IPS-NIHi7 (cell line): ENCODE results near the gene PCDHGA11.
A peak's percentile ranks its signal among the peaks of the same experiment; 100 is the strongest.
"Not testable (repeated sequence)": the region's sequence is repeated elsewhere in the genome, so short reads cannot be mapped to it uniquely, and the experiment has no call there.

Source experiments
- DNase-seq: peaks from one replicate; pipeline ENCODE4 v3.0.0; 2012; ENCODE audit warnings: mixed read lengths; ENCODE audit errors: extremely low spot score

The PCDHGA11 gene

DNA sequence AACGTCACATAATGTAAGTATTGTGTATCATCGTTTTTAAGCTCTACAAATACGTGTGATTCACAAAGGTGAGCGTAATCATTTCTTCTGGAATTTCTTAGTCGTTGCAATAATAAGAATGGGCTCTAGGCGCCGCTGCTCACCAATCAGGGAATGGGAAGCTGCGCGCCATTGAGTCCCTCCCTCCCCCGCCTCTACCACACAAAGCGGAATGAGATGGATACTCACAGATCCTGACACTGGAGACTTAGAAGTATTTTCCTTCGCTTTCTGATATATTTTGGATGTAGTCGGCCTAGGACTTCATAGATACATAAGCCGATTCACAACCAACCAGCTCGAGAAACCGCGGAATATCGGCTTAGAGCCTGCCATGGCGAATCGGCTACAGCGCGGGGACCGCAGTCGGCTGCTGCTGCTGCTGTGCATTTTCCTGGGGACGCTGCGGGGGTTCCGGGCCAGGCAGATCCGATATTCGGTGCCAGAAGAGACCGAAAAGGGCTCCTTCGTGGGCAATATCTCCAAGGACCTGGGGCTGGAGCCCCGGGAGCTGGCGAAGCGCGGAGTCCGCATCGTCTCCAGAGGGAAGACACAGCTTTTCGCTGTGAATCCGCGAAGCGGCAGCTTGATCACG is at the start of gene PCDHGA11:
PCDHGA11 (plus strand) TSS at position 197 of the 634 bp plus-strand sequence; CDS start at position 374, 177 bp downstream.
- DNase-seq = peak; percentile 73

- no peak for DNase-seq
Measured at GRCh38 chr5:141371572-141372475, 49.0 kb upstream of the PCDHGA11 start.

DNA sequence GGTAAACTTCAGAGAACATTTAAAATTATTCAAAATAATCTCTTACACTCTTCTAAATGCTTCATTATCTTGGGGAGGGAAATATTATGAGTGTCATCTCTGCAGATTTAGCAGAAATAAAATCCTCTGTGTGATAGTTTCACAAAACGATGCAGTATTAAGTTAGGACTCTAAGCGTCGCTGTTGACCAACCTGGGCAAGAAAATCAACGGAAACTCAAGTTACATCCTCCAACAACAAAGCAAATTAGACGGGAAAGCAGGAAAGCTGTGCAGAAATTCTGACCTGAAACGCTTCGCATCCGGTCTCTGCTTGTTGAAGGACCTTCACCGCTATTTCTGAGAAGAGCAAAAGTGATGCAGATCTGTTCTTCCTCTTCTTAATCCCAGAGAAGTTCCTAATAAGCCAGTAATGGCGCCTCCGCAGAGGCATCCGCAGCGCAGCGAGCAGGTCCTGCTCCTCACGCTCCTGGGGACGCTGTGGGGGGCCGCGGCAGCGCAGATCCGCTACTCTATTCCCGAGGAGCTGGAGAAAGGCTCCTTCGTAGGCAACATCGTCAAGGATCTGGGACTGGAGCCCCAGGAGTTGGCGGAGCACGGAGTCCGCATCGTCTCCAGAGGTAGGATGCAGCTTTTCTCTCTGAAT is 47.1 kb upstream of the PCDHGA11 start, which contains the start of gene PCDHGA6:
PCDHGA6 (plus strand) TSS at position 219 of the 645 bp plus-strand sequence; CDS start at position 412, 193 bp downstream.
- DNase-seq = no peak

DNA sequence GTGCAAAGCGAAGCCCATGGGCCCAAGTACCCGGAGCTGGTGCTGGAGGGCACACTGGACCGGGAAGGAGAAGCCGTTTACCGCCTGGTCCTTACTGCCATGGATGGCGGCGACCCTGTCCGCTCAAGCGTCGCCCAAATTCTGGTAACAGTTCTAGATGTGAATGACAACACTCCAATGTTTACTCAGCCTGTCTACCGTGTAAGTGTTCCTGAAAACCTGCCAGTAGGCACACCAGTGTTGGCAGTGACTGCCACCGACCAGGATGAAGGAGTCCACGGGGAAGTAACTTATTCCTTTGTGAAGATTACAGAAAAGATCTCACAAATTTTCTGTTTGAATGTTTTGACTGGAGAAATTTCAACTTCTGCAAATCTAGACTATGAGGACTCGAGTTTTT is 46.2 kb upstream of the PCDHGA11 start:
- no peak for DNase-seq

- not testable (repeated sequence) for DNase-seq
Measured at GRCh38 chr5:141375444-141376155, 45.3 kb upstream of the PCDHGA11 start.

GRCh38 chr5:141382469-141383294 is 38.2 kb upstream of the PCDHGA11 start, which contains the start of gene PCDHGA7:
PCDHGA7 (plus strand) TSS chr5:141382742; CDS start chr5:141382900, 158 bp downstream.
- no peak for DNase-seq

GRCh38 chr5:141383345-141383744 is 37.5 kb upstream of the PCDHGA11 start:
- no peak for DNase-seq

DNA sequence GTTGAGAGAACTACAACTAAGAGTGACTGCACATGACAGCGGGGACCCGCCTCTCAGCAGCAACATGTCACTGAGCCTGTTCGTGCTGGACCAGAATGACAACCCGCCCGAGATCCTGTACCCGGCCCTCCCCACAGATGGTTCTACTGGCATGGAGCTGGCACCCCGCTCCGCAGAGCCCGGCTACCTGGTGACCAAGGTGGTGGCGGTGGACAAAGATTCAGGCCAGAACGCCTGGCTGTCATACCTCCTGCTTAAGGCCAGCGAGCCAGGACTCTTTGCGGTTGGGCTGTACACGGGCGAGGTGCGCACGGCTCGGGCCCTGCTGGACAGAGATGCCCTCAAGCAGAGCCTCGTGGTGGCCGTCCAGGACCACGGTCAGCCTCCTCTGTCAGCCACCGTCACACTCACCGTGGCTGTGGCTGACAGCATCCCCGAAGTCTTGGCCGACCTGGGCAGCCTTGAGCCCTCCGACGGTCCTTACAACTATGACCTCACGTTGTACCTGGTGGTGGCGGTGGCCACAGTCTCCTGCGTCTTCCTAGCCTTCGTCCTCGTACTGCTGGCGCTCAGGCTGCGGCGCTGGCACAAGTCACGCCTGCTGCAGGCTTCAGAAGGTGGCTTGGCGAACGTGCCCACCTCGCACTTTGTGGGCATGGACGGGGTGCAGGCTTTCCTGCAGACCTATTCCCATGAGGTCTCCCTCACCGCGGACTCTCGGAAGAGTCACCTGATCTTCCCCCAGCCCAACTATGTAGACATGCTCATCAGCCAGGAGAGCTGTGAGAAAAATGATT is 36.2 kb upstream of the PCDHGA11 start:
- DNase-seq = no peak

DNA sequence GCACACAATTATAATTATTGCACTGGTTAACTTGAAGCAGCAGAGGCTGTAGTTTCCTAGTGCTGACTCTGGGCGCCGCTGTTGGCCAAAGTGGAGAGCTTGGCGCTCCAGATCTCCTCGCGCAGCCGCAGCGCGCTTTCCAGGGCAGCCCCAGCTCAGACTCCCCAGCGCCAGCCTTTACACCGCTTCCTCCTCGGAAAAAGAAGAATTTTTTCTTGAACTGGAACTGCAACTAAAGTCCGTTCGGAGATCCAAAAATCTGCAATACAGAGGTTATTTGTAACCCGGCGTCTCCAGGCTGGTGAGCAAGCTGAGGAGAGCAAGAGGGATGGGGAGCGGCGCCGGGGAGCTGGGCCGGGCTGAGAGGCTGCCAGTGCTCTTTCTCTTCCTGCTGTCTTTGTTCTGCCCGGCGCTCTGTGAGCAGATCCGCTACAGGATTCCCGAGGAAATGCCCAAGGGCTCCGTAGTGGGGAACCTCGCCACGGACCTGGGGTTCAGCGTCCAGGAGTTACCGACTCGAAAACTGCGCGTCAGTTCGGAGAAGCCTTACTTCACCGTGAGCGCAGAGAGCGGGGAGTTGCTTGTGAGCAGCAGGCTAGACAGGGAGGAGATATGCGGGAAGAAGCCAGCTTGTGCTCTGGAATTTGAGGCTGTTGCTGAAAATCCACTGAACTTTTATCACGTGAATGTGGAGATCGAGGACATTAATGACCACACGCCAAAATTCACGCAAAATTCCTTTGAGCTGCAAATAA is 33.1 kb upstream of the PCDHGA11 start, which contains the start of gene PCDHGB4:
PCDHGB4 (plus strand) TSS at position 142 of the 755 bp plus-strand sequence; CDS start at position 329, 187 bp downstream.
- DNase-seq = peak; percentile 58

DNA sequence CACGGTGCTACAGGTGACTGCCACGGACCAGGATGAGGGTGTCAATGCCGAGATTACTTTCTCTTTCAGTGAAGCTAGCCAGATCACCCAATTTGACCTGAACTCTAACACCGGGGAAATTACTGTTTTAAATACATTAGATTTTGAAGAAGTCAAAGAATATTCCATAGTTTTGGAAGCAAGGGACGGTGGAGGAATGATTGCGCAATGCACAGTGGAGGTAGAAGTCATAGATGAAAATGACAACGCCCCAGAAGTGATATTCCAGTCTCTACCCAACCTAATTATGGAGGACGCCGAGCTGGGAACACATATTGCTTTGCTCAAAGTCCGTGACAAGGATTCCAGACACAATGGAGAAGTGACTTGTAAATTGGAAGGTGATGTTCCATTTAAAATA is 32.2 kb upstream of the PCDHGA11 start:
- DNase-seq = no peak

DNA sequence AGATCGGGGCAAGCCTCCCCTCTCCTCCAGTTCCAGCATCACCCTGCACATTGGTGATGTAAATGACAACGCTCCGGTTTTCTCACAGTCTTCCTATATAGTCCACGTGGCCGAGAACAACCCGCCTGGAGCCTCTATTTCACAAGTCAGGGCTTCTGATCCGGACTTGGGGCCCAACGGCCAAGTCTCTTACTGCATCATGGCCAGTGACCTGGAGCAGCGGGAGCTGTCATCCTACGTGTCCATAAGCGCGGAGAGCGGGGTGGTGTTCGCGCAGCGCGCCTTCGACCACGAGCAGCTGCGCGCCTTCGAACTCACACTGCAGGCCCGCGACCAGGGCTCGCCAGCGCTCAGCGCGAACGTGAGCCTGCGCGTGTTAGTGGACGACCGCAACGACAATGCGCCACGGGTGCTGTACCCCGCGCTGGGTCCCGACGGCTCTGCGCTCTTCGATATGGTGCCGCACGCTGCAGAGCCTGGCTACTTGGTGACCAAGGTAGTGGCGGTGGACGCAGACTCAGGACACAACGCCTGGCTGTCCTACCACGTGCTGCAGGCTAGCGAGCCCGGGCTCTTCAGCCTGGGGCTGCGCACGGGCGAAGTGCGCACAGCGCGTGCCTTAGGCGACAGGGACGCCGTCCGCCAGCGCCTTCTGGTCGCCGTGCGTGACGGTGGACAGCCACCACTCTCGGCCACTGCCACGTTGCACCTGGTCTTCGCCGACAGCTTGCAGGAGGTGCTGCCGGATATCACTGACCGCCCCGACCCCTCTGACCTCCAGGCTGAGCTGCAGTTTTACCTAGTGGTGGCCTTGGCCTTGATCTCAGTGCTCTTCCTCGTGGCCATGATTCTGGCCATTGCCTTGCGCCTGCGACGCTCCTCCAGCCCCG is 31.5 kb upstream of the PCDHGA11 start:
- DNase-seq = no peak

DNA sequence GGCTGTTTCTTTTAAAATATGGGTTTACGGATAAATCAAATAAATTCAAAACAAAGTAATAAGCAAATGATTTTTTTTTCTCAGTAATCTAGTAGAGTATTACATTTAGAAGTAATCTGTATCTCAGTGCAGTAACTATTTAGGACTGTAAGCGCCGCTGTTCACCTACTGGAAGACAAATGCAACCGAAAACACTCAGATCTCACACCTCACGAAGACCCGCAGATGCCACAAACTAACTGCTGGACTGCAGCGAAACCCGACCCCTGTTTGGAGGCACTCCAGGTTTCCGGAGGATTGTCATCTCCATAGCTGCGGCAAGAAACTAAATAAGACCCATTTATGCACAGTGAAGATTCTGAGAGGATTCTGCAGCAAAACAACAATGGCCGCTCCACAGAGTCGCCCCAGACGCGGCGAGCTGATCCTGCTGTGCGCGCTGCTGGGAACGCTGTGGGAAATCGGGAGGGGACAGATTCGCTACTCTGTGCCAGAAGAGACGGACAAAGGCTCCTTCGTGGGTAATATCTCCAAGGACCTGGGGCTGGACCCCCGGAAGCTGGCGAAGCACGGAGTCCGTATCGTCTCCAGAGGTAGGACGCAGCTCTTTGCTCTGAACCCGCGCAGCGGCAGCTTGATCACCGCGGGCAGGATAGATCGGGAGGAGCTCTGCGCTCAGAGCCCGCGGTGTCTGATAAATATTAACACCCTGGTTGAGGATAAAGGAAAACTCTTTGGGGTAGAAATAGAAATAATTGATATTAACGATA is 28.2 kb upstream of the PCDHGA11 start, which contains the start of gene PCDHGA8:
PCDHGA8 (plus strand) TSS at position 205 of the 770 bp plus-strand sequence; CDS start at position 386, 181 bp downstream.
- no peak for DNase-seq

DNA sequence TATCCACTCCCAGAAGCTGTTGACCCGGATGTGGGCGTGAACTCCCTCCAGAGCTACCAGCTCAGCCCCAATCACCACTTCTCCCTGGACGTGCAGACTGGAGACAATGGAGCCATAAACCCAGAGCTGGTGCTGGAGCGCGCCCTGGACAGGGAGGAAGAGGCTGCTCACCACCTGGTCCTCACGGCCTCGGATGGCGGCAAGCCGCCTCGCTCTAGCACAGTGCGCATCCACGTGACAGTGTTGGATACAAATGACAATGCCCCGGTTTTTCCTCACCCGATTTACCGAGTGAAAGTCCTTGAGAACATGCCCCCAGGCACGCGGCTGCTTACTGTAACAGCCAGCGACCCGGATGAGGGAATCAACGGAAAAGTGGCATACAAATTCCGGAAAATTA is 27.6 kb upstream of the PCDHGA11 start:
- no peak for DNase-seq

GRCh38 chr5:141394401-141395187 is 26.3 kb upstream of the PCDHGA11 start:
- not testable (repeated sequence) for DNase-seq

DNA sequence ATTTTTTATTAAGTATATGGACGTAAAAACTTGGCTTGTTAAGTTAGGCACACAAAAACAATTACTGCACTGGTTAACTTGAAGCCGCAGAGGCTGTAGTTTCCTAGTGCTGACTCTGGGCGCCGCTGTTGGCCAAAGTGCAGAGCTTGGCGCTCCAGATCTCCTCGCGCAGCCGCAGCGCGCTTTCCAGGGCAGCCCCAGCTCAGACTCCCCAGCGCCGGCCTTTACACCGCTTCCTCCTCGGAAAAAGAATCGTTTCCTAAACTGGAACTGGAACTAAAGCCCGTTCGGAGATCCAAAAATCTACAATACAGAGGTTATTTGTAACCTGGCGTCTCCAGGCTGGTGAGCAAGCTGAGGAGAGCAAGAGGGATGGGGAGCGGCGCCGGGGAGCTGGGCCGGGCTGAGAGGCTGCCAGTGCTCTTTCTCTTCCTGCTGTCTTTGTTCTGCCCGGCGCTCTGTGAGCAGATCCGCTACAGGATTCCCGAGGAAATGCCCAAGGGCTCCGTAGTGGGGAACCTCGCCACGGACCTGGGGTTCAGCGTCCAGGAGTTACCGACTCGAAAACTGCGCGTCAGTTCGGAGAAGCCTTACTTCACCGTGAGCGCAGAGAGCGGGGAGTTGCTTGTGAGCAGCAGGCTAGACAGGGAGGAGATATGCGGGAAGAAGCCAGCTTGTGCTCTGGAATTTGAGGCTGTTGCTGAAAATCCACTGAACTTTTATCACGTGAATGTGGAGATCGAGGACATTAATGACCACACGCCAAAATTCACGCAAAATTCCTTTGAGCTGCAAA is 22.9 kb upstream of the PCDHGA11 start, which contains the start of gene PCDHGB5:
PCDHGB5 (plus strand) TSS at position 192 of the 796 bp plus-strand sequence; CDS start at position 373, 181 bp downstream.
- not testable (repeated sequence) for DNase-seq
